ENCODE results near the gene IGLON5.

IGLON5 gene

GRCh38 chr19:51364200-51365106 lies 53.0 kb downstream of the IGLON5 start:
- DNase-seq (ENCODE audit: low spot score) = no peak

GRCh38 chr19:51365211-51365964 lies 53.9 kb downstream of the IGLON5 start:
- no peak for DNase-seq (ENCODE audit: low spot score)

GRCh38 chr19:51365965-51366388 lies 54.5 kb downstream of the IGLON5 start, which contains the start of gene ETFB:
ETFB (minus strand) TSS chr19:51366388; CDS start chr19:51366326, 62 bp downstream.
- no peak for DNase-seq (ENCODE audit: low spot score)

GRCh38 chr19:51366389-51367254 lies 55.2 kb downstream of the IGLON5 start:
- DNase-seq (ENCODE audit: low spot score) = peak; percentile 93

GRCh38 chr19:51367255-51367564 lies 55.8 kb downstream of the IGLON5 start:
- DNase-seq (ENCODE audit: low spot score) = no peak

GRCh38 chr19:51367565-51368365 lies 56.3 kb downstream of the IGLON5 start:
- peak; percentile 98 for DNase-seq (ENCODE audit: low spot score)

DNA sequence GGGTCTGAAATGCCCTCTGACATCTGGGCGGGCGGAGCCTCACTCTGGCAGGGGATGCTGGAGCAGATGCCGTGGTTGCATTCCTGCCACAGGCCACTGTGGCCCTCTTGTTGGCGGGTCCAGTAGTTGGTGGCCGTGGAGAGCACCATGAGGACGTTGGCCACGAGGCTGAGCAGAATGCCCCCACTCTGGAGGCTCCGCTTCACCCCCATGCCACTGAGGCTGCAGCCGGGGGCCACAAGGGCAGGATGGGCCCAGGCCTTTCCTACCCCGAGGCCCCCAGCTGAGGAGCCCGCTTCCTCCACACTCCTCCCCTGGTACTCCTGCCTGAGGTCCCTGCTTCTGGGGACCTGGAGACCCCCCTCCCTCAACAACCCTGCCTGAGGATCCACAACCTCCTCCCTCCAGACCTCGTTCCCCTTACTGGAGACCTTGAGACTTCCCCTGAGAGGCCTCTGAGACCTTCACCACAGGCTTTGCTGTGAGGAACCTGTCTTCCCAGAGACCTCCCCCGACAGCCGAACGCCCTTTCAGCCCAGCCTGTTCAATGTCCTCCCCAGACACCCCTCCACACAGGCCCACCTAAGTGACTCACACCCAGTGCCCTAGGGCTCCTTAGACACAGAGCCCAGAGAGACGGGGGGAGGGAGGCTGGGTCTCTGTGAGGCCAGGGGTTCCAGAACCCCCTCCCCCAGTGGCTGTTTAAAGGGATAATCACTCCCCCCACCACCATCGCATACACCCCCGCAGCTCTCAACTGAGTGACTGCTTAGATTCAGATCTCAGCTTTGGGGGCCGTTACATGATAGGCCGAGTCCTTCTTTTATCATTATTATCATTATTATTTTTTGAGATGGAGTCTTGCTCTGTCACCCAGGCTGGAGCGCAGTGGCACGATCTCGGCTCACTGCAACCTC lies 57.2 kb downstream of the IGLON5 start, which contains the start of gene CLDND2:
TSS of gene CLDND2 (minus strand) at position 638 of the 917 bp plus-strand sequence. CDS start at position 212, 426 bp downstream.
- no peak for DNase-seq (ENCODE audit: low spot score)

GRCh38 chr19:51370230-51370629 lies 58.8 kb downstream of the IGLON5 start:
- no peak for DNase-seq (ENCODE audit: low spot score)

GRCh38 chr19:51371186-51371690 lies 59.8 kb downstream of the IGLON5 start:
- no peak for DNase-seq (ENCODE audit: low spot score)

GRCh38 chr19:51372021-51372648 lies 60.7 kb downstream of the IGLON5 start:
- DNase-seq (ENCODE audit: low spot score) = no peak

DNA sequence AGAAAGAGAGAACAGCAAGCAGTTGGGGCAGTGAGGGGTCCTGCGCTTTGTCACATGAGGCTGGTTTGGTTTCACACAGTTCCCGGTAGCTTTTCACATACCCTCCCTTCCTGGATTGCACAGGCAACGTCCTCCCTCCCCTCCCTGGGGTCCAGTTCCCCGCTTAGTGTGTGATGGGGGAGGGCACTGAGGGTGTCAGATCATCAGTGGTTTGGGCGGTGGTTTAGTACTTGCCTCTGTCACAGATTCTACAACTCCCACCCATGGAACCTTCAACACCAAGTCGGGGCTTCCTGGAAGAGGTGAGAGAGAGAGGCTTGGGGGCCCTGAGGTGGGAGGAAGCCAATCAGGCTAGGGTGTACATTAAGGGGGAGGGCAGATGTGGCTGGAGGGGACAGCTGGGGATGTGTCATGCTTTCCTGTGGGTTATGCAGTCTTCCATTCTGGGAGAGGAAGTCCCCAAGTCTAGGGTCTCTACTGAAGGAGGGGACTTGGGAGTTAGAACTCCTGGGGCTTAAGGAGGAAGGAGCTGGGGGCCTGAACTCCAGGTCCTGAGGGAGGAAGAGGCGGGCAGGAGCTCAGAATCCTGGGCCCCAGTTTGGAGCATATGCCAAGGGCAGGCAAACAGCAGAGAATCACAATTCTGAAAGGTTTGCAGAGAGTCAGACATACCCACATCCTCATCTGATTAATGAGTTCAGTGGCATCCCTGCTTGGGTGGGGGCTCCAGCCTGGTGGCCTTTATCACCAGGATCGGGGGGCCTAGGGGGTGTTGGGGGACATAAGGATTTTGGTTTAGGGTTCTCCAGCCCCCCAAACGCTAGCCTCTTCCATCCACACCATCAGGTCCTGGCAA lies 61.4 kb downstream of the IGLON5 start, which contains the start of gene NKG7:
TSS of gene NKG7 (minus strand) at position 6 of the 856 bp plus-strand sequence. CDS start 119 bp downstream, outside the sequence.
- no peak for DNase-seq (ENCODE audit: low spot score)

- DNase-seq (ENCODE audit: low spot score) = no peak
Measured at GRCh38 chr19:51375504-51376221, 64.2 kb downstream of the IGLON5 start.

DNA sequence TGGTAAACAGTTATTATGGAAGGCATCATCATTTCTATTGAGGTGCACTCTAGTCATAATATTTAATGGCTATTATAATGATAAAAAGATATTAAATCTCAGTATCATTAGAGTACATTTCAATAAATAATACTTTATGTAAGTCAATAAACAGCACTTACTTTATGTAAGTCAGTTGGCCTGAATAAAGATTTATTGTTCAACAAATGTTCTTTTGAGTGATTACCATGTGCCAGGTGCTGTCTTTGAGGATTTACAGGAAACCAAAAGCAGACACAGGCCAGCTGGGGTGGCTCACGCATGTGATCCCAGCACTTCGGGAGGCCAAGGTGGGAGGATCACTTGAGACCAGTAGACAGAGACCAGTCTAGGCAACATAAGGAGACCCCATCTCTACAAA lies 66.0 kb downstream of the IGLON5 start:
- no peak for DNase-seq (ENCODE audit: low spot score)

DNA sequence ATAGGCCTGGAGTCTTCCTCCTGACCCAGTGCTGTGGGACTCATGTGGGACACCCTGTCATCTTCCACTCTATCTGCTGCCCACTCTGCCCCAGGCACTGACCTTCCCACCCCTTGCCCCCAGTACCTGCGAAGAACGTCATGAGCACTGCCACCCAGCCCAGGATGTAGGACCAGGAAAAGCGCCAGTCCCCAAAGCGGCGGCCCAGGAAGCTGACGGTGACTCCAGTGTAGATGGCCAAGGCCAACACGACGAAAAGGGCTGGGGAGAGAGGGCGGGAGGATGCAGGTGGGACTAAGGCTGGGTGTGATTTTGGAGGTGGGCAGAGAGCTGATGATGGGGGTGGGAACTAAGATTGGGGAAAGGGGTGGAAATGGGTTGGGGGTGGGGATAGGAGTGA lies 68.9 kb downstream of the IGLON5 start:
- no peak for DNase-seq (ENCODE audit: low spot score)
